ENCODE data around the gene IL1RAPL1.

The IL1RAPL1 gene

GRCh38 chrX:29662759-29663503 is 1075.7 kb downstream of the IL1RAPL1 start:
- DNase-seq = peak; percentile 14

- DNase-seq = no peak
These were observed 1078.3 kb downstream of the IL1RAPL1 start for GRCh38 chrX:29665532-29665931.

GRCh38 chrX:29666366-29666765 is 1079.1 kb downstream of the IL1RAPL1 start:
- no peak for DNase-seq

- no peak for DNase-seq
These were observed 1084.2 kb downstream of the IL1RAPL1 start for GRCh38 chrX:29671421-29671820.

GRCh38 chrX:29687687-29688086 is 1100.4 kb downstream of the IL1RAPL1 start:
- no peak for DNase-seq

- DNase-seq = no peak
These were observed 1102.8 kb downstream of the IL1RAPL1 start for GRCh38 chrX:29690061-29690460.

- no peak for DNase-seq
These were observed 1103.8 kb downstream of the IL1RAPL1 start for GRCh38 chrX:29691044-29691443.

- DNase-seq = no peak
These were observed 1106.7 kb downstream of the IL1RAPL1 start for GRCh38 chrX:29693912-29694311.

GRCh38 chrX:29699239-29699638 is 1112.0 kb downstream of the IL1RAPL1 start:
- no peak for DNase-seq

- no peak for DNase-seq
These were observed 1119.8 kb downstream of the IL1RAPL1 start for GRCh38 chrX:29707088-29707487.

- no peak for DNase-seq
These were observed 1133.9 kb downstream of the IL1RAPL1 start for GRCh38 chrX:29721152-29721551.

- DNase-seq = no peak
These were observed 1137.1 kb downstream of the IL1RAPL1 start for GRCh38 chrX:29724316-29724715.

GRCh38 chrX:29726811-29727210 is 1139.6 kb downstream of the IL1RAPL1 start:
- DNase-seq = no peak

- DNase-seq = no peak
These were observed 1141.4 kb downstream of the IL1RAPL1 start for GRCh38 chrX:29728639-29729038.

GRCh38 chrX:29744966-29745365 is 1157.7 kb downstream of the IL1RAPL1 start:
- DNase-seq = no peak

GRCh38 chrX:29746326-29746725 is 1159.1 kb downstream of the IL1RAPL1 start:
- no peak for DNase-seq

- DNase-seq = no peak
These were observed 1174.8 kb downstream of the IL1RAPL1 start for GRCh38 chrX:29762006-29762405.

GRCh38 chrX:29775890-29776289 is 1188.6 kb downstream of the IL1RAPL1 start:
- no peak for DNase-seq

GRCh38 chrX:29787656-29788055 is 1200.4 kb downstream of the IL1RAPL1 start:
- DNase-seq = no peak

GRCh38 chrX:29788991-29789699 is 1201.9 kb downstream of the IL1RAPL1 start:
- no peak for DNase-seq

GRCh38 chrX:29792335-29792734 is 1205.1 kb downstream of the IL1RAPL1 start:
- no peak for DNase-seq

GRCh38 chrX:29797156-29797555 is 1209.9 kb downstream of the IL1RAPL1 start:
- DNase-seq = no peak

- DNase-seq = no peak
These were observed 1211.2 kb downstream of the IL1RAPL1 start for GRCh38 chrX:29798469-29798868.

GRCh38 chrX:29813174-29813573 is 1225.9 kb downstream of the IL1RAPL1 start:
- DNase-seq = no peak
